Naive thymus-derived CD4-positive, alpha-beta T cell (primary cell): Measurements from ENCODE around the gene AHDC1. TPM values are rescaled to one million over a fixed set of nuclear protein-coding genes. Genes with fewer than 3 reads are reported as not detected.
"Not testable (repeated sequence)": the region's sequence is repeated elsewhere in the genome, so short reads cannot be mapped to it uniquely, and the experiment has no call there.

ENCODE experiments used
- ATAC-seq: fragments of 150-1000 bp; cut with Tn5 transposase; 2 replicates; pipeline ENCODE4 v1.10.0; 2021; ENCODE audit warnings: mild to moderate bottlenecking, moderate library complexity
- CTCF ChIA-PET: fragments of 350-600 bp; sonication (Branson Sonifier 250); formaldehyde crosslinking; loops from one replicate; lab custom pipeline; 2021; ENCODE audit warnings: antibody characterized with exemption; lab: Charles Lee
- POLR2A ChIA-PET: fragments of 350-600 bp; sonication (Branson Sonifier 250); formaldehyde crosslinking; loops from one replicate; lab custom pipeline; 2021; ENCODE audit warnings: antibody characterized with exemption, inconsistent platforms; lab: Charles Lee
- DNase-seq, 9 donors: peaks; one replicate each; pipeline versions ENCODE4 v3.0.0 to v3.0.0-alpha.2; 2020 to 2022; ENCODE audit warnings: mixed read lengths in 1 of 9
- H3K27ac ChIP-seq: one replicate; pipeline ENCODE4 v1.7.0; 2013; ENCODE audit warnings: mild to moderate bottlenecking, low read depth, low read length, moderate library complexity
- H3K27me3 ChIP-seq, 2 donors: one replicate each; pipeline ENCODE4 v1.7.0; 2013; ENCODE audit warnings: low read length in 2 of 2, mild to moderate bottlenecking in 2 of 2, moderate library complexity in 2 of 2; ENCODE audit not compliant: control insufficient read depth in 2 of 2, insufficient read depth in 2 of 2
- H3K36me3 ChIP-seq, 3 experiments: 1 replicate in 2 of 3; 2 replicates in 1 of 3; pipeline ENCODE4 v1.7.0; 2013; ENCODE audit warnings: low read length in 3 of 3, mild to moderate bottlenecking in 3 of 3, moderate library complexity in 1 of 3; ENCODE audit not compliant: insufficient read depth in 3 of 3, control insufficient read depth in 2 of 3
- H3K4me1 ChIP-seq, 2 donors: one replicate each; pipeline ENCODE4 v1.7.0; 2013; ENCODE audit warnings: low read length in 2 of 2, mild to moderate bottlenecking in 2 of 2, moderate library complexity in 1 of 2; ENCODE audit not compliant: control insufficient read depth in 2 of 2, insufficient read depth in 2 of 2
- H3K4me3 ChIP-seq: 2 replicates; pipeline ENCODE4 v1.7.0; 2013; ENCODE audit warnings: mild to moderate bottlenecking, low read length
- H3K9me3 ChIP-seq, 3 experiments: 1 replicate in 2 of 3; 2 replicates in 1 of 3; pipeline ENCODE4 v1.7.0; 2013; ENCODE audit warnings: low read length in 3 of 3; ENCODE audit not compliant: control insufficient read depth in 2 of 3
- H3K27ac Mint-ChIP-seq, 9 donors: one replicate each; pipeline ENCODE4 v1.8.0; 2020 to 2022; ENCODE audit warnings: mixed read lengths in 9 of 9, mild to moderate bottlenecking in 8 of 9, moderate library complexity in 5 of 9, inconsistent platforms in 2 of 9
- H3K27me3 Mint-ChIP-seq, 5 donors: one replicate each; pipeline ENCODE4 v1.8.0; 2021 to 2022; ENCODE audit warnings: mixed read lengths in 5 of 5, mild to moderate bottlenecking in 1 of 5
- H3K36me3 Mint-ChIP-seq, 5 donors: one replicate each; pipeline ENCODE4 v1.8.0; 2020 to 2022; ENCODE audit warnings: mixed read lengths in 5 of 5, mild to moderate bottlenecking in 3 of 5, inconsistent platforms in 1 of 5
- H3K4me1 Mint-ChIP-seq, 7 donors: one replicate each; pipeline ENCODE4 v1.8.0; 2020 to 2022; ENCODE audit warnings: mixed read lengths in 7 of 7, mild to moderate bottlenecking in 3 of 7, inconsistent platforms in 1 of 7
- H3K4me3 Mint-ChIP-seq, 10 donors: one replicate each; pipeline ENCODE4 v1.8.0; 2020 to 2022; ENCODE audit warnings: mild to moderate bottlenecking in 10 of 10, mixed read lengths in 10 of 10, moderate library complexity in 6 of 10, inconsistent platforms in 2 of 10
- H3K9me3 Mint-ChIP-seq, 11 donors: one replicate each; pipeline ENCODE4 v1.8.0; 2020 to 2022; ENCODE audit warnings: mixed read lengths in 11 of 11, mild to moderate bottlenecking in 4 of 11, inconsistent platforms in 1 of 11, moderate library complexity in 1 of 11
- intact Hi-C, 2 donors: fragments of 100-400 bp; cut with micrococcal nuclease; formaldehyde crosslinking; loops; one replicate each; pipeline ENCODE4 v1.15.1; 2023
- polyA plus RNA-seq, 2 donors: library from polyadenylated mRNA; unstranded; fragments of 300-500 nt; fragmentation: Illumina TruSeq; gene quantifications; one replicate each; pipeline ENCODE4 v1.2.3, GENCODE V29; 2021
- total RNA-seq, 6 experiments: library from RNA in 5 of 6; stranded (reverse) in 5 of 6; gene quantifications; 1 replicate in 5 of 6; 2 replicates in 1 of 6; pipeline ENCODE4 v1.2.3 and lab custom pipeline; 2021 to 2026

AHDC1 gene
- total and polyA plus RNA-seq, 7 experiments from 2014 or later: 0.90 to 38.8 (median 21.3) TPM

GRCh38 chr1:27556435-27556780, 47.5 kb downstream of the AHDC1 start:
- Histone ChIP-seq H3K27ac (peak overlapping the region; percentile 14), H3K9me3 (no peaks in the 10 kb centered on the region), H3K4me1 (peaks cover 8 to 16% of the 10 kb centered on the region in 2 donors), H3K27me3 (no peaks in the 10 kb centered on the region), H3K4me3 (no peak overlapping the region), H3K36me3 (peaks cover 0 to 21% (median 0%) of the 10 kb centered on the region in 3 experiments)
- DNase-seq (peak in 2 of 9 donors; percentile 7 to 18), ATAC-seq (no peak)
- Mint-ChIP-seq H3K9me3 (peaks cover 0 to 1% (median 0%) of the 10 kb centered on the region in 11 donors), H3K4me3 (peak overlapping the region; percentile 52 to 88 (median 67)), H3K4me1 (peaks cover 18 to 51% (median 46%) of the 10 kb centered on the region in 7 donors), H3K36me3 (peaks cover 0 to 8% (median 4%) of the 10 kb centered on the region in 5 donors), H3K27me3 (no peaks in the 10 kb centered on the region), H3K27ac (peak overlapping the region; percentile 57 to 98 (median 81))
- CTCF ChIA-PET: interaction anchor here (0.6 to 5.0 kb wide), 27 partner anchors 10 to 169 kb away, joined by 3 to 64 read pairs (median 4); partner anchors contain the start of genes AHDC1, FAM76A and WASF2
- intact Hi-C loops: loop anchor here (1.0 kb wide), 6 partner anchors 12 to 153 kb away; no protein-coding TSS in a partner anchor
- POLR2A ChIA-PET: interaction anchor here (0.6 to 2.5 kb wide), 8 partner anchors 27 to 198 kb away, joined by 3 to 11 read pairs (median 4); partner anchors contain the start of gene AHDC1

- Histone ChIP-seq H3K4me1 (peaks cover 8 to 16% of the 10 kb centered on the region in 2 donors), H3K36me3 (peaks cover 0 to 26% (median 0%) of the 10 kb centered on the region in 3 experiments), H3K27me3 (no peaks in the 10 kb centered on the region), H3K4me3 (no peak overlapping the region), H3K27ac (peak overlapping the region; percentile 14), H3K9me3 (no peaks in the 10 kb centered on the region)
- Mint-ChIP-seq H3K4me3 (peak overlapping the region in 9 of 10 donors; percentile 6 to 76 (median 59)), H3K4me1 (peaks cover 17 to 51% (median 46%) of the 10 kb centered on the region in 7 donors), H3K27me3 (no peaks in the 10 kb centered on the region), H3K36me3 (peaks cover 0 to 9% (median 4%) of the 10 kb centered on the region in 5 donors), H3K27ac (peak overlapping the region; percentile 57 to 98 (median 81)), H3K9me3 (peaks cover 0 to 1% (median 0%) of the 10 kb centered on the region in 11 donors)
- CTCF ChIA-PET: interaction anchor here (0.6 to 5.0 kb wide), 28 partner anchors 9 to 170 kb away, joined by 3 to 64 read pairs (median 4); partner anchors contain the start of genes AHDC1, FAM76A and WASF2
- intact Hi-C loops: loop anchor here (1.0 kb wide), 6 partner anchors 12 to 153 kb away; no protein-coding TSS in a partner anchor
- DNase-seq (peak in 5 of 9 donors; percentile 10 to 34 (median 30)), ATAC-seq (no peak)
- POLR2A ChIA-PET: interaction anchor here (0.6 to 2.5 kb wide), 11 partner anchors 15 to 211 kb away, joined by 3 to 11 read pairs (median 4); partner anchors contain the start of gene AHDC1
Observed at GRCh38 chr1:27555700-27556424, 48.1 kb downstream of the AHDC1 start.

GRCh38 chr1:27554759-27555699, 48.9 kb downstream of the AHDC1 start:
- no peak overlapping the region for H3K4me3 Mint-ChIP-seq
- POLR2A ChIA-PET: interaction anchor here (1.1 to 1.8 kb wide), 5 partner anchors 15 to 210 kb away, joined by 3 to 5 read pairs (median 3); no protein-coding TSS in a partner anchor

GRCh38 chr1:27554293-27554692, 49.7 kb downstream of the AHDC1 start:
- H3K9me3 ChIP-seq: no peaks in the 10 kb centered on the region
- Mint-ChIP-seq H3K9me3 (peaks cover 0 to 1% (median 0%) of the 10 kb centered on the region in 11 donors), H3K27ac (peak overlapping the region; percentile 30 to 91 (median 81)), H3K4me3 (no peak overlapping the region), H3K36me3 (peaks cover 0 to 14% (median 4%) of the 10 kb centered on the region in 5 donors), H3K4me1 (peaks cover 8 to 39% (median 33%) of the 10 kb centered on the region in 7 donors), H3K27me3 (no peaks in the 10 kb centered on the region)
- DNase-seq: no peak
- no peak overlapping the region for H3K4me3 ChIP-seq
- intact Hi-C loops: no loop called here
- H3K27me3 ChIP-seq: no peaks in the 10 kb centered on the region
- ChIA-PET POLR2A (interaction anchor here (1.0 to 1.8 kb wide), 3 partner anchors 29 to 139 kb away, joined by 3 to 5 read pairs (median 3); no protein-coding TSS in a partner anchor), CTCF (interaction anchor here (0.6 to 5.0 kb wide), 5 partner anchors 13 to 242 kb away, joined by 3 to 64 read pairs (median 5); partner anchors contain the start of gene AHDC1)
- peaks cover 8 to 16% of the 10 kb centered on the region in 2 donors for H3K4me1 ChIP-seq
- peak overlapping the region; percentile 54 for H3K27ac ChIP-seq
- no peak for ATAC-seq
- H3K36me3 ChIP-seq: peaks cover 0 to 42% (median 0%) of the 10 kb centered on the region in 3 experiments

More at GRCh38 chr1:27554759-27555699, 48.9 kb downstream of the AHDC1 start:
- Mint-ChIP-seq H3K4me1 (peaks cover 12 to 46% (median 40%) of the 10 kb centered on the region in 7 donors), H3K36me3 (peaks cover 0 to 11% (median 4%) of the 10 kb centered on the region in 5 donors), H3K27ac (peak overlapping the region; percentile 30 to 91 (median 81)), H3K27me3 (no peaks in the 10 kb centered on the region), H3K9me3 (peaks cover 0 to 1% (median 0%) of the 10 kb centered on the region in 11 donors)
- intact Hi-C loops: no loop called here
- peaks cover 8 to 16% of the 10 kb centered on the region in 2 donors for H3K4me1 ChIP-seq
- H3K9me3 ChIP-seq: no peaks in the 10 kb centered on the region
- H3K27me3 ChIP-seq: no peaks in the 10 kb centered on the region
- no peak for ATAC-seq
- DNase-seq: no peak
- no peak overlapping the region for H3K4me3 ChIP-seq
- peaks cover 0 to 34% (median 0%) of the 10 kb centered on the region in 3 experiments for H3K36me3 ChIP-seq
- H3K27ac ChIP-seq: peak overlapping the region; percentile 54
- CTCF ChIA-PET: interaction anchor here (0.6 to 5.0 kb wide), 9 partner anchors 12 to 152 kb away, joined by 3 to 64 read pairs (median 4); partner anchors contain the start of gene AHDC1

- H3K27ac Mint-ChIP-seq: peak overlapping the region in 7 of 9 donors; percentile 30 to 81 (median 76)
- peaks cover 8 to 16% of the 10 kb centered on the region in 2 donors for H3K4me1 ChIP-seq
- POLR2A ChIA-PET: interaction anchor here (1.0 kb wide), 1 partner anchor 139 kb away, joined by 3 read pairs; no protein-coding TSS in a partner anchor
Observed at GRCh38 chr1:27553823-27554222, 50.1 kb downstream of the AHDC1 start.

More at GRCh38 chr1:27553823-27554222, 50.1 kb downstream of the AHDC1 start:
- H3K4me3 Mint-ChIP-seq, DNase-seq, H3K27ac ChIP-seq, H3K27me3 Mint-ChIP-seq, H3K4me3 ChIP-seq, H3K27me3 ChIP-seq, H3K9me3 ChIP-seq, intact Hi-C loops, H3K9me3 Mint-ChIP-seq, ATAC-seq: not testable (repeated sequence)
- peaks cover 8 to 37% (median 31%) of the 10 kb centered on the region in 7 donors for H3K4me1 Mint-ChIP-seq
- CTCF ChIA-PET: interaction anchor here (0.6 to 1.8 kb wide), 2 partner anchors 14 to 241 kb away, joined by 3 to 4 read pairs; no protein-coding TSS in a partner anchor
- peaks cover 0 to 14% (median 4%) of the 10 kb centered on the region in 5 donors for H3K36me3 Mint-ChIP-seq
- peaks cover 0 to 47% (median 0%) of the 10 kb centered on the region in 3 experiments for H3K36me3 ChIP-seq
